Germinal center (tissue), 1 donor: ENCODE data around the gene MAP3K20.
"Not testable (repeated sequence)": the region's sequence is repeated elsewhere in the genome, so short reads cannot be mapped to it uniquely, and the experiment has no call there.

Source experiments
- DNase-seq: peaks from one replicate; pipeline ENCODE4 v3.0.0; 2012; ENCODE audit warnings: mixed read lengths, low spot score

The MAP3K20 gene

DNA sequence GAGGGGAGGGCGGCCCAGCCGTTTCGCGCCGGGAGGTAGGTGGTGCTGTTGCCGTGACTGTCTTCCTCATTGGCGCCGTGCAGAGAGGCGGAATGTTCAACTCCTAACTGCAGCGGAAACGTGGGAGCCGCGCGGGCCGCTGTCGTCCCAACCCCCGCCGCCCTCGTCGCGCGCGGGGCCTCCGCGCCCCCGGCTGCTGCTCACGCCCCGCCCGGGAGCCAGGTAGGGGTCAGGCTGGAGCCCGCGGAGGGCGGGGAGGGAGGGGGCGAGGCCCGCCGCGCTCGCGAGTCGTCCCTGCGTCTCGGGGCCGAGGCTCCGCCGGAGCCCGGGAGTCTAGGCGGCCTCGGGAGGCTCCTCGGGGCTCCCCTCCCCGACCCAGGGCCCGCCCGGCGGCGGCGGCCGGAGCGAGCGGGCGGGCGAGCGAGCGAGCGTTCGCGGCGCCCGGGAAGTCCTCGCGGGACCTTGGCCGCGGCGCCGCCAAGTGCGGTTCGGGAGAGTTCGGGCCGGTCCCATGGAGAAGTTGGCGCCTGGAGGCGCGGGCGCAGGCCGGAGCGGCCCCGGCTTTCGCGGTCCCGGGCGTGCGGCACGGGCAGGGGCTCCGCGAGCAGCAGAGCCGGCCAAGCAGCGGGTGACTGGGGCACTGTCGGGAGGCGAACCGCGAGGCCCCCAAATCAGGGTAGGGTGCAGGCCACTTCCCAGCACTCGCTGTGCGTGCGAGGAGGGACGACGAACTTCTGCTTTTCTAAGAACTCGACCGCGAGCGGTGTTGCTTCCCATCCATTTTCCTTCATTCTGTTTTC, at the start of gene MAP3K20:
Gene MAP3K20, plus strand, starts transcription at position 66 of the 800 bp plus-strand sequence. CDS start 15,186 bp downstream, outside the sequence.
- peak; percentile 59 for DNase-seq

GRCh38 chr2:173026479-173026878, 49.2 kb upstream of the MAP3K20 start:
- DNase-seq, result no peak

- peak; percentile 64 for DNase-seq
Measured at GRCh38 chr2:173027181-173028128, 48.2 kb upstream of the MAP3K20 start.

DNA sequence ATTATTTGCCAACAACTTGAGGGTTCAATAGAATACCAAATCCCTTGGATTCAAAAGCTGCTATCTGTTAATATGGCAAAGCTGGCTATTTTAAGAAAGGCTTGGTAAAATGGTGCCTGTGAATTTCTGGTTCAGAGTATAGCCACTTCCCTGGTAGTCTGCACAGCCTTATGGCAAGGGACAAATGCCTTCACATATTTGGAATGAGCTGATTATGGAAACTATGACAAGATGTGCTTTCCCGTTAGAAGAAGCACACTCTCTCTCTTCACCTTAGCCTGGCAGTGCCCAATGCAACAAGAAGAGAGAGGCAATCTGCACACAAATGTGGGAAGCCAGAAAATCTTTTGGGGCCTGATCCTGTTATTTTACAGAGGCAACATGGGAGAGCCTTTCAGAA, 47.5 kb upstream of the MAP3K20 start:
- DNase-seq, result no peak

GRCh38 chr2:173028671-173029070, 47.0 kb upstream of the MAP3K20 start:
- DNase-seq, result no peak

- no peak for DNase-seq
Measured at GRCh38 chr2:173030561-173031490, 44.8 kb upstream of the MAP3K20 start.

DNA sequence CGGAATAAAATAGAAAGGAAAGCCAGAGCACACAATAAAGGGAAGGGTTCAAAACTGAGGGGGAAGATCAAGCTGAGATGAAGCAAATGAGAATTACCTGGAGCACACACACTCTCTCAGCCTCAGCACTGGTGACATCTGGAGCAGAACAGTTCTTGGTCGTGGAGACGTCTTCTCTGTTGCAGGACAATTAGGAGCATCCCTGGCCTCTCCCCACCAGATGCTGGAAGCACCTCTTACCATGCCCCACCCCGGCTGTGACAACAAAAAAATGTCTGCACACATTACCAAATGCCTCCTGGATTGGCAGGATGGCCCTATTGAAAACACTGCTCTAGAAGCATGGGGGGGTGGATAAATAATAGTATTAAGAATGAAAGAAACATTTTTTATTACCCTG, 43.6 kb upstream of the MAP3K20 start:
- no peak for DNase-seq

- DNase-seq, result no peak
Measured at GRCh38 chr2:173033084-173033483, 42.6 kb upstream of the MAP3K20 start.

DNA sequence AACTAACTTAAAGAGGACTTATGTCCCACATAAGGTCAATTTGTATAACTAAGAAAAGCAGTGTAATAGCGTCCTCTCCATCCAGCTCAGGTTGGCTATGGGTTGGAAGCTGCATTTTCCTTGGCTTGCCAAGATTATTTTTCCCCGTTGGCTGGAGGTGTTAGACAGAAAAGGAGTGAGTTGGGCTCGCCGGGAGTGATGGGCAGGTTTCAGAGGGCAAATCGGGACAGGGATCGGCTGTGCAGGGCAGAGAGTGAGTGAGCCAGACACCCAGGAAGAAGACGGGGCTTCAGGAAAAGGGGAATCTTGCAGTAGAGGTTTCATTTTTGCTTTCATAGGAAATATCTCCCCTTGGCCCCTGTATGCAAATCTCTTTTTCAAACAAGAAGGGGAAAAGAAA, 41.5 kb upstream of the MAP3K20 start:
- DNase-seq, result no peak

GRCh38 chr2:173037245-173038120, 38.2 kb upstream of the MAP3K20 start:
- no peak for DNase-seq

- DNase-seq, result not testable (repeated sequence)
Measured at GRCh38 chr2:173038257-173038656, 37.4 kb upstream of the MAP3K20 start.

DNA sequence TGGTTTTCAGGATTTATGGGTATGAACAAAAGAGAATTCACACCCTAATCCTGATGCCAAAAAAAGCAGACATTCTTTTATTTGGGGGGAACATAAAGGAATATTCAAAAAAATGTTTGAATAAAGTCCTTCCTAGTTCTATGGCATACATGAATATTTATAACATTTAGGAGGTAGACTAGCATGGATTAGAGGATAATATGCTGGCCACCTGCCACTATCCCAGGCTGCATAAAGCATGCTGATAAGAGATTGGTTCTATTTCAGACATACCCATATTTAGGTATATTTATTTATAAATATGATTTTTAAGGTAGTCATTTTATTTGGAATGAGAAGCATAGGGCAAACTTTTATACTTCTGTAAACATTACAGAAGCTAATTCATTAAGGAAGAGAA, 34.9 kb upstream of the MAP3K20 start:
- no peak for DNase-seq

- DNase-seq, result no peak
Measured at GRCh38 chr2:173043476-173043875, 32.2 kb upstream of the MAP3K20 start.

- no peak for DNase-seq
Measured at GRCh38 chr2:173043897-173044519, 31.6 kb upstream of the MAP3K20 start.

DNA sequence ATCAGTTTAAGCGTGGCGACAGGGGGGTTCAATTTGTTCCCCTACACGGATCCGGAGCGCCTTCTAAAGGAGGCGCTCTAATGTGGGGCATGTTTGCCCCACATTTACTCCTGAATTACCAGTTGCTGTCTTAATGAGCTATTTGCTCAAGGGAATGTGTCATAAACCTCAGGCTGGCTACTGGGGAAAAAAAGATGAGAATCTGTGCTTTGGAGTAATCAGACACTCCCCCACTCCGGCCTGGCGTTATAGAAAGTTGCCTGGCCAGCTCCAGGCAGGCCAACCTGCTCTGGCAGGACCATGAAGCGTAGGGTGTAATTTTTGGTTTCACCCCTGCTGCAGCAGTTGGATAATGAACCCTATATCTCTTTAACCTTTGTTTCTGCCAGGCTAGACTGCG, 31.0 kb upstream of the MAP3K20 start:
- DNase-seq, result no peak

GRCh38 chr2:173045181-173045580, 30.5 kb upstream of the MAP3K20 start:
- no peak for DNase-seq

DNA sequence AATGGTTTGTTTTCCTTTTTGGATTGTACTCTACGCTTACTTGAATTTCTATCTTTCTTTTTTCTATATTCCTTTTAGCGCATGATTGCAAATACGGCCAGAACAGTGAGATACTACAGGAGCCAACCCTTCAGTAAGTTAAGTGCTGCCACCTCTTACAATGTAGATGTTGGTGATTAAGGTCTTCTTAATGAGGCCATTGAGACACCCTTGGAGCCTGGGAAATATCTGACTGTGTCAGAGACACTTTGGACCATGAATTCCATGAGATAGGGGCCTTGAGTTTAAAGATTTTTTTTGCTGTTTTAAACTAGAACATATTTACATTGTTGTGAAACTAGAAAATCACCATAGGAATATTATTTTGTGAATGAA, 27.1 kb upstream of the MAP3K20 start:
- no peak for DNase-seq

DNA sequence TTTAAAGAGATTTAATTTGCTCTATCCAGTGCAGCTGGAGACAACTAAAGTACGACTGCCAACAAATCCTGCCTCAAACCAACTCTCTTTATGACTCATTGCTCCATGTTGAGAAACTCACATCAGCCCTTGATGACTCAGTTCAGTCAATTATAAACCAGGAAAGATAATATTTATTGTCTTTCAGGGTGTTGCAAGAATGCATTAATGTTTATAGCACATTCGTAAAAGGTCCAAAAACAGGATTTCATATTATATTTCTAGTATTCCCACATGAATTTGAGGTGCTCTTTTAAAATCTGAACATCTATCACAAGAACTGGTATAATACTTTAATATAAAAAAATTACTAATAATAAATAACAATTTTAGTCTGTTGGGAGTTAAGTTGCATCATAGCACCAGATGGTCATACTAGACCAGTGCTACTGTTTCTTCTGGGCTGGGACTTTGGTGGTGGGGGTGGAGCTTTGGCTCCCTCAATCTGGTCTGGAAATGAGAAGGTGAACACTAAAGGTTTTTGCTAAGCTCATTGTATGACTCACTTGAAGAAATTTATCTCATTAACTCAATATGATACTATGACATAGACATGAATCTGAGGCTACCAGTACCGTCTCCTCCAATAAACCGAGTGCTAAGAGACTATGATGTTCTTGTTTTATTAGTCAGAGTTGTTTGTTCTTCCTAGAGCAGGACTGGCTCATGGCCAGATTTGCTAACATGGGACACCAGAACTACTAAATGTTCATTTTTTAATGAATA, 26.6 kb upstream of the MAP3K20 start:
- DNase-seq, result no peak

- no peak for DNase-seq
Measured at GRCh38 chr2:173049831-173050230, 25.8 kb upstream of the MAP3K20 start.

DNA sequence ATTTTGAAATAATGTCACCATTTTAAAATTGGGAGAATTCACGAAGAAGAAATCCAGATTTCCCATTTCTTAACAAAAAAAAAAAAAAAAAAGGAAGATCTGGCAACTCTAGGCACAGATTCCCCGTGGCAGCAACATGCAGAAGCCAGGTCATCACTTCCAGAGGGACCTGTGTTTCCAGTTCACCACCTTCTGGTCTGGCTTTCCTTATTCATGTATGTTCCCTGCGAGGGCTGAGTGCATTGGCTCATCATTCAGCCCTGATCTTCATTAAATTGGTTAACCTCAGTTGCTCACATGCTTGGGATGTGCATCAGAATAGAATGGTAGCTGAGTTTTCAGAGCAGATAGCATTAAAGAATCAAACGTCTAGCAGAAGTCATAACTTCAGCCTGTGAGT, 25.0 kb upstream of the MAP3K20 start:
- no peak for DNase-seq
